Upper lobe of left lung (tissue), 6 donors: ENCODE results near the gene CDC14A. TPM values are rescaled to one million over a fixed set of nuclear protein-coding genes. Genes with fewer than 3 reads are reported as not detected.
A peak's percentile ranks its signal among the peaks of the same experiment; 100 is the strongest.

Experiments used
- ATAC-seq, 2 donors: fragments of 200-7000 bp; cut with Tn5 transposase; one replicate each; pipeline ENCODE4 v1.9.1; 2022; ENCODE audit warnings: mild to moderate bottlenecking in 2 of 2, moderate library complexity in 2 of 2; ENCODE audit not compliant: low FRiP score in 2 of 2
- DNase-seq, 2 donors: peaks; one replicate each; pipeline ENCODE4 v3.0.0-alpha.2; 2019 to 2020
- H3K27ac ChIP-seq, 4 donors: fragments of 200-600 bp; sonication (generic); one replicate each; pipeline ENCODE4 v1.5.1; 2016 to 2019
- H3K27me3 ChIP-seq, 4 donors: fragments of 200-600 bp; sonication (generic); one replicate each; pipeline ENCODE4 v1.5.1; 2017 to 2019
- H3K36me3 ChIP-seq, 4 donors: fragments of 200-600 bp; sonication (generic); one replicate each; pipeline ENCODE4 v1.5.1; 2016 to 2019
- H3K4me1 ChIP-seq, 4 donors: fragments of 200-600 bp; sonication (generic); one replicate each; pipeline ENCODE4 v1.5.1; 2018 to 2019
- H3K4me3 ChIP-seq, 4 donors: fragments of 200-600 bp; sonication (generic); one replicate each; pipeline ENCODE4 v1.5.1; 2017 to 2019; ENCODE audit warnings: mild to moderate bottlenecking in 2 of 4, moderate library complexity in 1 of 4
- H3K9me3 ChIP-seq, 4 donors: fragments of 200-600 bp; sonication (generic); one replicate each; pipeline ENCODE4 v1.5.1; 2018 to 2019
- CTCF ChIP-seq, 6 experiments: fragments of 450-650 bp in 4 of 6; fragments of 200-600 bp in 2 of 6; sonication (generic) in 2 of 6; IDR thresholded peaks; one replicate each; pipeline ENCODE4 v1.5.1; 2016 to 2019; ENCODE audit warnings: antibody characterized with exemption in 6 of 6
- EP300 ChIP-seq, 4 donors: sonication (generic); formaldehyde crosslinking; IDR thresholded peaks; one replicate each; pipeline ENCODE4 v1.5.1; 2017; ENCODE audit warnings: antibody characterized with exemption in 4 of 4, control low read depth in 2 of 4
- POLR2A ChIP-seq, 4 donors: fragments of 450-650 bp; IDR thresholded peaks; one replicate each; pipeline ENCODE4 v1.5.1; 2016 to 2017; ENCODE audit warnings: antibody characterized with exemption in 4 of 4, mild to moderate bottlenecking in 2 of 4
- POLR2AphosphoS5 ChIP-seq, 2 donors: sonication (generic); formaldehyde crosslinking; IDR thresholded peaks; one replicate each; pipeline ENCODE4 v1.5.1; 2017; ENCODE audit warnings: antibody characterized with exemption in 2 of 2
- WGBS, 2 donors: methylation state at CpG; one replicate each; pipeline ENCODE4 v1.1.5; 2017 to 2018; 5-methylcytosine and 5-hydroxymethylcytosine counted together
- total RNA-seq, 6 donors: library from RNA; depleted of rRNA in 4 of 6; stranded (reverse); fragments of >200 nt in 4 of 6; gene quantifications; one replicate each; pipeline versions ENCODE4 v1.1.0 to v1.2.1, GENCODE V29; 2016 to 2021
- donor health status: DM: no; HTN: no; CAD: no; lungs with moderate emphysema.
- donor health status: DM: no; HTN: yes; CAD: no; lungs with severe emphysema.

Gene CDC14A
- total RNA-seq, 6 donors from 2014 or later: 9.6 to 56.6 (median 22.1) TPM

DNA sequence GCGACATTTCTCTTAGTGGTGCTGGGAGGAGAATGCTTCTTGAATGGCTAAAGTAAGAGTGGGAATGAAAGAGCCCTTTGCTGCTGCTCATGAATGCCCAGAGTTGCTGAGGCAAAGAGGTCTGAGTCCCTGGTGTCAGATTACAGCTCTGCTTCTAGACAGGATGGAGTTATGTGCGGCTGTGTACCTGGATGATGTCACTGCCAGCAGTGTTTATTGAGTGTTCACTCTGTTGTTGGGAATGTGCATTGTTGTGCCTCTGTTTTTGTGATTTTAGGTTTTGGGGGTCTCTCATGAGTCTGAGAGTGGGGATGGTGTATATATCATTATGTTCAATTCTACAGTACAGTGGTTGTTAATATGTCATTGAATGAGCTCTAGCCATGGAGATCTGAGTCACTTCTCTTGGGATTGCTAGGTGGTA is 2.7 kb downstream of the CDC14A start:
- DNase-seq (peak in 1 of 2 donors; percentile 49), ATAC-seq (no peak)
- WGBS, 2 donors: 25 to 27% methylated on average over 2 of the region's 2 CpGs
- H3K36me3 ChIP-seq: no peaks in the 10 kb centered on the region
- H3K27me3 ChIP-seq: no peaks in the 10 kb centered on the region
- no peak for TF ChIP-seq EP300 (IDR thresholded peaks at IDR 0.05)
- no peak for TF ChIP-seq CTCF (IDR thresholded peaks at IDR 0.05)
- no peak for TF ChIP-seq POLR2AphosphoS5 (IDR thresholded peaks at IDR 0.05)
- TF ChIP-seq POLR2A (IDR thresholded peaks at IDR 0.05): peak in 1 of 4 donors; percentile 35
- peak overlapping the region in 1 of 4 donors; percentile 94 for H3K27ac ChIP-seq
- H3K4me3 ChIP-seq: peak overlapping the region in 3 of 4 donors; percentile 78 to 80 (median 80)
- peaks cover 16 to 65% (median 40%) of the 10 kb centered on the region in 4 donors for H3K4me1 ChIP-seq
- no peaks in the 10 kb centered on the region for H3K9me3 ChIP-seq

DNA sequence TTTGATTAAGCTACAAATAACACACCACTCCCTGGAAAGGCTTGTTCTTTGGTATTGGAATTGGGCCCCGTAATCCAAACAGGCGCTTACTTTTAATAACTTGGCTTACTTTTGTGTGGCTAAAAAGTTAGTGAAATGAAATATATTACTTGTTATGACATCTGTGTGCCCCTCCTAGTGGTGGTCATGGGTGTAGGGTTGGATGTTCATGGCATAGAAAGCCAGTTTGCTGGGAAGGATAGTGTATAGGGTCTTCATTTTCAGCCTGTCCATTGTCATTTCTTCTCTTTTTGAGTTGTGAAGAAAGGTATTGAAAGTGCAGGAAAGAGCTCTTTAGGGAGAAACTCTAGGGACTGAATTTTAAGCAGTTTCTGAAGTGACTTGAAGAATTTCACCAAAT is 5.9 kb downstream of the CDC14A start:
- H3K27me3 ChIP-seq: no peaks in the 10 kb centered on the region
- H3K9me3 ChIP-seq: no peaks in the 10 kb centered on the region
- DNase-seq (no peak), ATAC-seq (no peak)
- H3K4me3 ChIP-seq: no peak overlapping the region
- H3K36me3 ChIP-seq: no peaks in the 10 kb centered on the region
- peak overlapping the region in 2 of 4 donors; percentile 52 to 58 for H3K27ac ChIP-seq
- TF ChIP-seq POLR2AphosphoS5 (IDR thresholded peaks at IDR 0.05): no peak
- TF ChIP-seq POLR2A (IDR thresholded peaks at IDR 0.05): no peak
- no peak for TF ChIP-seq EP300 (IDR thresholded peaks at IDR 0.05)
- TF ChIP-seq CTCF (IDR thresholded peaks at IDR 0.05): no peak
- H3K4me1 ChIP-seq: peaks cover 27 to 73% (median 51%) of the 10 kb centered on the region in 4 donors
- 50 to 66% methylated on average over 2 of the region's 2 CpGs for WGBS, 2 donors

DNA sequence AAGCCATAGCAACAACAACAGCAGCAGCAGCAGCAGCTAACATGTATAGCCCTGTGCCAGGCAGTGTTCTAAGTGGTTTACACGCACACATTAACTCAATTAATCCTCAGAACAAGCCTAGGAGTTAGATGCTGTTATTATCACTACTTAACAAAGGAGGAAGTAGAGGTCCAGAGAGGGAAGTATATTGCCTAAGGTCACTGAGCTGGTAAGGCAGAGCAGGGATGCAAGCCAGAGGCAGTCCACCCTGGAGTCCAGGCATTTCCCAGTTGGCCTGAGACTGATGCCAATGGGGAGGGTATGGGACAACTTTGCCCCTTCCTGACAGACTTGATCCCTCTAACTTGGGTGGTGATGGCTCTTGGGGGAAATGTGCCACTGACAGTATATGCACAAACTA is 6.8 kb downstream of the CDC14A start:
- ATAC-seq: peak; percentile 69 to 72
- Histone ChIP-seq H3K27me3 (no peaks in the 10 kb centered on the region), H3K4me1 (peaks cover 19 to 63% (median 47%) of the 10 kb centered on the region in 4 donors), H3K9me3 (no peaks in the 10 kb centered on the region), H3K36me3 (no peaks in the 10 kb centered on the region), H3K4me3 (no peak overlapping the region), H3K27ac (peak overlapping the region in 2 of 4 donors; percentile 12 to 64)
- 38 to 53% methylated on average over 1 of the region's 1 CpG for WGBS, 2 donors
- TF ChIP-seq POLR2A (IDR thresholded peaks at IDR 0.05): no peak
- no peak for TF ChIP-seq POLR2AphosphoS5 (IDR thresholded peaks at IDR 0.05)
- no peak for TF ChIP-seq CTCF (IDR thresholded peaks at IDR 0.05)
- TF ChIP-seq EP300 (IDR thresholded peaks at IDR 0.05): no peak
- peak in 1 of 2 donors; percentile 31 for DNase-seq

GRCh38 chr1:100360790-100361510 is 8.6 kb downstream of the CDC14A start:
- no peaks in the 10 kb centered on the region for H3K9me3 ChIP-seq
- H3K36me3 ChIP-seq: no peaks in the 10 kb centered on the region
- peak overlapping the region in 3 of 4 donors; percentile 44 to 69 (median 45) for H3K27ac ChIP-seq
- no peak overlapping the region for H3K4me3 ChIP-seq
- 17 to 27% methylated on average over 2 of the region's 2 CpGs for WGBS, 2 donors
- peak; percentile 56 to 67 for ATAC-seq
- H3K4me1 ChIP-seq: peaks cover 12 to 50% (median 35%) of the 10 kb centered on the region in 4 donors
- peak in 1 of 2 donors; percentile 25 for DNase-seq
- H3K27me3 ChIP-seq: no peaks in the 10 kb centered on the region
- TF ChIP-seq EP300 (IDR thresholded peaks at IDR 0.05) (no peak), CTCF (IDR thresholded peaks at IDR 0.05) (no peak), POLR2A (IDR thresholded peaks at IDR 0.05) (no peak), POLR2AphosphoS5 (IDR thresholded peaks at IDR 0.05) (no peak)
